CD4-positive, alpha-beta T cell treated with Interleukin-10 for 1 hour (primary cell): Measurements from ENCODE around the gene STXBP2.
A peak's percentile ranks its signal among the peaks of the same experiment; 100 is the strongest.

Experiments
- DNase-seq: peaks from one replicate; pipeline ENCODE4 v3.0.0-alpha.2; 2020

STXBP2 gene

DNA sequence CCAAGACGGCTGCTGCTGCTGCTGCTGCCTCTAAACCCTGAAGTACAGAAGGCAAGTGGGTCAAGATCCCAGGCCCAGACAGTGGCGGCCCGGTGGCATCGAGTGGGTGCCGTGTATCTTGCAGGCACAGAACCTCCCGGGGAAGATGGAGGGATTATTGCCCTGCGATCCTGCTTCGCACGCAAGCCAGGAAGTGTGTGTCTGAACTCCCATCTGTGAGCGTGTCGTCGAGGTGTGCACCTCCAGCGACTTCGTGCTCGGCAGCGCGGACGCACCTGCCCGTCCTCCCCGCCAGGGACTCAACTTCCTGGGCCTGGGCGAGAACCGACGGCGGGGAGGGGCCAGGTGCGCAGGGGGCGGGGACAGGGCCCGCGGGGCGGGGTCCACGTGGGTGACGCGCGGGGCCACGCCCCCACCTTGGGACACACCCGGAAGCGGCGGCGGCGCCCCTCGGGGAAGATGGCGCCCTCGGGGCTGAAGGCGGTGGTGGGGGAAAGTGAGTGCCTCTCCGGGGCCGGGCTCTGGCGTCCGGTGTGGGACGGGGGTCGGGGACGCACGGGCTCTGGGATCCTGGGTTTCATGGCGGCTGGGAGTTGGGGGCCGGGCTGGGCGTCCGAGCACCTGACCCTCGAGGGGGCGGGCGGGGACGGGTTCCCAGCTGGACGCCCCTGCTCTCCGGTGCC lies at the start of gene STXBP2:
TSS of gene STXBP2 (plus strand) at position 420 of the 683 bp plus-strand sequence. CDS start at position 460, 40 bp downstream.
- peak; percentile 95 for DNase-seq

DNA sequence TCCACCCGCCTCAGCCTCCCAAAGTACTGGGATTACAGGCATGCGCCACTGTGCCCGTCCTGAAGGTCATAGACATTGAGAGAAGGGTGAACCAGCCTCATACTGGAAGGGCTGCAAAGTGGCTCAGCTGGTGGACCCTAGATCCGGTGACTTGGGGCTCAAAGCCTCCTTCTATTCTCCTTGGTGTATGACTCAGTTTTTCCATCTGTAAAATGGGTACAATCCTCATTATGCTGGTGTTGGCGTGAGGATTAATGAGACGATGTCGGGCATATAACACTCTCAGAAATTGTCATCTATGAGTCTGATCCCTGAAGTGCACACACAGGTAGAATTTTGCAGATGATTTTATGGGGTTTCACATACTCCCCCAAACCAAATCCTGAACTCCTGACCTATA lies 47.1 kb upstream of the STXBP2 start:
- DNase-seq = no peak

DNA sequence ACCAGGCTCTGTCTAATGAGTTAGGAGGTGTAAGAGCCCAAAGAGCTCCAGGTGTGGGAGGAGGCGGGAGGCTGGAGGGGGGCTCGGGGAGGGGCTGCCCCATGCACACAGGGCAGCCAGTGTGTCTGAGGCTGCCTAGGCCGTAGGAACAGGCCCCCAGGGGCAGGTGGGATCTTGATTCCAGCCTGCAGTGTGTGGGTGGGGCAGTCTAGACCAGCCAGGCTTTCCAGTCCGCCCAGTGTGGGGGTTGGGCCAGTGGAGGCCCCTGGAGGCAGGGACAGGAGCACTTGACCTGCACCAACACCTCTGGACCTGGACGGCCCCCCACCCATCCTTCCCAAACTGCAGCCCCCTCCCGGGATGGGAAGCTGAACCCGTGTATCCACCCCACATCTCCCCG lies 46.7 kb upstream of the STXBP2 start:
- DNase-seq = no peak

DNA sequence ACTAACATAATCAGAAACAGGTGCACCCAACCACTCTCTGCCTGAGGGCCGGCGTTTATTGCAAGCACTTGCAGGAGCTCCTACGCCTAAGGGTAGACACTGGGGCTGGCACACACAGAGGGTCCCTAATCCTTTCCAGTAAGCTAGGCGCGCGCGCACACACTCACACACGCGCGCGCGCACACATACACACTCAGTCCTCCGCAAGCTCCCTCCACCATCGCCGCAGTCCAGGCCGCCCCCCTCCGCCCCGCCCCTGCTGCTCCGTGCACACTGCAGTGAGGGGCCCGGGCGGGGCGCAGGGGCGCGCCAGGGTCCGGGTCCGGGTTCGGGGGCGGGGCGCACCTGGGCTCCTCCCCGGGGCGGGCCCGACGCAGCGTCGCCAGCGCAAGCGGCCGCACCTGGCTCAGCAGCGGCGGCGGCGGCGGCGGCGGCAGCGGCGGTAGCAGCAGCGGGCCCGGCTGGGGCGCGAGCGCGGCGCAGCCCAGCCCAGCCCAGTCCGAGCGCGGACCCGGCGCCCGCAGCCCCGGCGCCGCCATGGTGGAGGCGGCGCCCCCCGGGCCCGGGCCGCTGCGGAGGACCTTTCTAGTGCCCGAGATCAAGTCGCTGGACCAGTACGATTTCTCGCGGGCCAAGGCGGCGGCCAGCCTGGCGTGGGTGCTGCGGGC lies 41.3 kb upstream of the STXBP2 start, which contains the start of gene CAMSAP3:
TSS of gene CAMSAP3 (plus strand) at position 398 of the 668 bp plus-strand sequence. CDS start at position 538, 140 bp downstream.
- peak; percentile 42 for DNase-seq

DNA sequence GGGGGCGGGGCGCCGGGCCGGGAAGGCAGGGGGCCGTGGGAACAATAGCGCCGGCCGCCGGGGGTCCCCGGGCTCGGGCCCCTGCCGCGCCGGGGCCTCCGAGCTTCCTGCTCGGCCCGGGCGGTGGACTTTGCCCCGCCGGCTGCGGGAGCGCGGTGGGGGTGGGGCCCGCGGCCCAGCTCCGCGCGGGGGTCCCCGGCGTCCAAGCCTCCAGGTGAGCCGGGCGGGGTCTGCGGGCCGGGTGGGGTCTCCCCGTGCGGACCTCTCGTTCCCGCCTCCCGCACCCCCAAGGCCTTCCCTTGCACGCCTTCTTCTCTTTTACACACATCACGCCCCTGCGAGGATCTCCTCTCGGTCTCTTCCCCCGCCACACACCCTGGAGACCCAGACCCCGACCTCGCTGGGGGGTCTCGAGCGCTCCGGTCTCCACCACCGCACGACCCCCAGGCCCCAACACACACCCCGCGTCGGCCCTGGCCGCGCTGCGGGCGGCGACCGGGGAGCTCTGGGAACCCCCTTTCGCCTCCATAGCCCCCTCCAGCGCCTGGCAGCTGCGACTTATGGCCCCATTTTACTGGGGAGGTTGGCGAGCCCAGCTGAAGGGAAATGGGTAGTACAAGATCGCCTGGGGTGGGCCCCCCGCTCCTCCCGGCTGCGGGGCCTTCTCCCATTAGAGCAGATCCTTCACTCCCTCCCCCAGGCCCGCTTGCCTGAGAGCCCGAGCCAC lies 40.5 kb upstream of the STXBP2 start:
- no peak for DNase-seq

DNA sequence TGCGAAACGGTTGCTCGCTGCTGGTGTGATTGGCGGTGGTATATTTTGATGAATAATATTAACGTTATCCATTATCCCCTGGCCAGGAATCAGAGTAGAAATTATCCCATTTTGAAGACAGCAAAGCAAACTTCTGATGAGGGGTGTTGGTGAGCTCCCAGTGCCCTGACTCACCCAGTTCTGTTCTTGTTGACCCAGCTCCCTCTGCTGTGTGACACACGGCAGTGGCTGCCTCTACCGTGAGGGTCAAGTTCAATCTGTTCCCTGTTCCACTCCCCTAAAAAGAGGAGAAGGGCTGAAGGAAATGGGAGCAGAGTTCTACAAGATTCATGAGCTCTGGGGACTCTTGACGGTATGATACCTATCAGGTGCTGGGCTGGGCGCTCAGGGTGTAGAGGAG lies 39.2 kb upstream of the STXBP2 start:
- no peak for DNase-seq

DNA sequence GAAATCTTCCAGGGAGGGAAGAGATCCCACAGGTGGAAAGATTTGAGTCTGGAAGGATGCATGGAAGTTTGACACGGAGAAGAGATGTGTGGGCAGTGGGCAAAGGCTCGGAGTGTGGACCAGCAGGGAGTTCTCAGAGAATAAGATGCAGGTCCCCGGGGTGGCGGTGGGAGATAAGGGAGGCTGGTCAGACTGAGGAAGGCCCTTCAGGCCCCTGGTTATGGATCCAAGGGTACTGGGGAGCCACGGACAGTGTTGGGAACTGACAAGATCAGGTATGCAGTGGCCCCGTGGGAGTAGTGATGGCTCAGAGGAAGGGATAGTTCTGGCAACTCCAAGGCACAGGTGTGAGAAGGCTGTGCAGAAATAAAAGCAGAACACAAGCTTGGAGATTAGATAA lies 38.7 kb upstream of the STXBP2 start:
- DNase-seq = no peak

DNA sequence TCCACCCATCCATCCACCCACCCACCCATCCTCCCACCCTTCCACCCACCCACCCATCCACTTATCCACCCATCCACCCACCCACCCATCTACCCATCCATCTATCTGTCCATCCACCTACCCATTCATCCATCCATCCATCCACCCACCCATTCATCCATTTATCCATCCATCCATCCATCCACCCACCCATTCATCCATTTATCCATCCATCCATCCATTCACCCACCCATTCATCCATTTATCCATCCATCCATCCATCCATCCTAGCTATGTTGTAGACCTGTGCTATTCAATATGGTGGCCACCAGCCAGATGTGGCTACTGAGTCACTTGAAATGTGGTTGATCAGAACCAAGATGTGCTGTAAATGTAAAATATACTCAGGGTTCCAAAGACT lies 36.2 kb upstream of the STXBP2 start:
- no peak for DNase-seq

DNA sequence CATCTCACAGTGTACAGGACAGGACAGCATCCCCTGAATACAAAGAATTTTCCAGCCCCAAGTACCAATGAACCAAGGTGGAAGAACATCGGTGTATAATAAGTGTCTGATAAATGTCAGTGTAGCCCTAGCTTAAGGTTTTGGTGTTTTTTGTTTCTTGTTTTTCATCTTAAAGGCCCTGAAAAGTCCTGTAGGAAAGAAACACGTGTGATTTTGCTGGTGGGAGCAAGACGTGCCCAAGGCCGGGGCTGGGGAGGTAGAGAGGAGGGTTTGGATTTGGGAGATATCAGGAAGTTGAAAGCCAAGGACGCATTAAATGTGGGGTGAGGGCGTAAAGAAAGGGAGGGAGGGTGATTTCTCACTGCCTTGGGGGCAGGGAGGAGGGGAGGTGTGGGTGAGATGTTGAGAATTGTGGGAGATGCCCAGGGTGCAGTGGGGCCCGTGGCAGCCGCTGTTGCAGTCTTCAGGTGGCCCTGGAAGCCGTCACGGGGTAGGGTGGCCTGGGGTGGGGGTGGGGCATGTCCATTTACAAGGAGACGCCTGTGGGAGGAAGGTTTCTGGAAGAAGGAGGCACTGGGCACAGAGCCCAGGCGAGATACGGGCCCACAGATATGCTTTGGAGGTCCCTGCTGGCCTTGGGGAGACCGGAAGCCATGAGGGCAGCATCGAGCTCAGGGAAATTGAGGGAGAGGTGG lies 34.5 kb upstream of the STXBP2 start:
- no peak for DNase-seq

DNA sequence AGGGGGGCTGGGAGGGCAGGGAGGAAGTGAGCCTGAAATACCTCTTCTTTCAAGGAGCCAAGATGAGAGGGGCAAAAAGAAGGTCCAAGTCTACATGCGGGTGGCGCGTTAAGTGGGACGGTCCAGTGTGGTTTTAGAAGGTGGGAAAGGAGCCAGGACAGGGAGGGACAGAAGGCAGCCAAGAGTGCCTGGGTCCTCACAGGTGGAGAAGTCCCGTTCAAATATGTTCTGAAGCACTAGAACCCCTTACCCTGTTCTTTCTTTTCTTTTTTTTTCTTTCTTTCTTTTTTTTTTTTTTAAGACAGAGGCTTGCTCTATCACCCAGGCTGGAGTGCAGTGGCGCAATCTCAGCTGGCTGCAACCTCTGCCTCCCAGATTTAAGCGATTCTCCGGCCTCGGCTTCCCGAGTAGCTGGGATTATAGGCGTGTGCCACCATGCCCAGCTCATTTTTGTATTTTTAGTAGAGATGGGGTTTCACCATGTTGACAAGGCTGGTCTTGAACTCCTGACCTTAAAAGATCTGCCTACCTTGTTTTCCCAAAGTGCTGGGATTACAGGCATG lies 33.9 kb upstream of the STXBP2 start:
- no peak for DNase-seq

DNA sequence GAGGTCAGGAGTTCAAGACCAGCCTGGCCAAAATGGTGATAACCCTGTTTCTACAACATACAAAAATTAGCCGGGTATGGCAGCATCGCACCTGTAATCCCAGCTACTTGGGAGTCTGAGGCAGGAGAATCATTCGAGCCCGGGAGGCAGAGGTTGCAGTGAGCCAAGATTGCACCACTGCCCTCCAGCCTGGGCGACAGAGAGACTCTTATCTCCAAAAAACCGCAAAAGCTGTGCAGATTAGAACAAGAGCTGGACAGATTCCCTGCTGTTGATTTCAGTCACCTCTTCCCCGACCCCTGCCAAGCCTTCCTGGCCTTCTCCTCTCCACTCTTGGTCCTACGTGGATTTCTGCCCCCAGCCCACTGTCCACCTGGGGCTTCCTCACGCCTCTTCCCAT lies 33.0 kb upstream of the STXBP2 start:
- DNase-seq = no peak

DNA sequence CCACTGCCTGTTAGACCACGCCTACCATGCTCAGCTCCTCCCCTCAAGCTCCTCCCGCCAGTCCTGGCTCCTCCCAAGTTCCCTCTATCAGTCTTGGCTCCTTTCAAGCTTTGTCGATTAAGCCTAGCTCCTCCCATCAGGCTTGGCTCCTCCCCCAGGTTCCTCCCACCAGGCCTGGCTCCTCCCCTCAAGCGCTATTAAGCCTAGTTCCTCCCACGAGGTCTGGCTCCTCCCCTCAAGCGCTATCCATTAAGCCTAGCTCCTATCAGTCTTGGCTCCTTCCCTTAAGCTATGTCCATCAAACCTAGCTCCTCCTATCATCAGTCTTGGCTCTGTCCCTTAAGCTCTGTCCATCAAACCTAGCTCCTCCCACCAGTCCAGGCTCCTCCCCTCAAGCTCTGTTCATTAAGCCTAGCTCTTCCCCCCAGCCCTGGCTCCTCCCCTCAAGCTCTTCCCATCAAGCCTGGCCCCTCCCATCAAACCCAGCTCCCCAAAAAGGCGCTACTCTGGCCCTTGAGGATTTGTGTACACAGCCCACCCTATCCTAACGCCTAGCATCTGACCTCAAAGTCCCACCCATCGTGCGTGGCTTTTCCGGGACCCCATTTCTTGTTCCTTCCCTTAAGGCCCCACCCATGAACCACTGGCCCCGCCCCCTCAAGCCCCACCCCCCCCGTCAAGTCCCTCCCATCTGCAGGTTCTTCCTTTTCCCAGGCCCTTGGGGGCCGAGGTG lies 31.3 kb upstream of the STXBP2 start:
- DNase-seq = peak; percentile 26

DNA sequence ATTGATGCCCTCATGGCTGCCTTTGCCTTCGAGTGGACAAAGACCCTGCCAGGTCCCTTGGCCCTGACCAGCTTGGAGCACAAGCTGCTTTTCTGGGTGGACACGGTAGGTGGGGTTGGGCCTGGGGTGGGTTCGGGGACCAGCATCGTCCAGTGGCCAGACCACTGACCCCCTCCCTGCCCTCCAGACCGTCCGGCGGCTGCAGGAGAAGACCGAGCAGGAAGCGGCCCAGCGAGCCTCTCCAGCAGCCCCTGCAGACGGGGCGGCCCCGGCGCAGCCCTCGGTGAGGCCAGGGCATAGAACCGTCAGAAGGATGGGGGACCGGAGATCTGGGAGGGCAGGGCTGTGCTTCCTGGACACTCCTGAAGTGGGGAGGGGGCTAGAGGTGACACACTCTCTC lies 30.6 kb upstream of the STXBP2 start:
- no peak for DNase-seq

DNA sequence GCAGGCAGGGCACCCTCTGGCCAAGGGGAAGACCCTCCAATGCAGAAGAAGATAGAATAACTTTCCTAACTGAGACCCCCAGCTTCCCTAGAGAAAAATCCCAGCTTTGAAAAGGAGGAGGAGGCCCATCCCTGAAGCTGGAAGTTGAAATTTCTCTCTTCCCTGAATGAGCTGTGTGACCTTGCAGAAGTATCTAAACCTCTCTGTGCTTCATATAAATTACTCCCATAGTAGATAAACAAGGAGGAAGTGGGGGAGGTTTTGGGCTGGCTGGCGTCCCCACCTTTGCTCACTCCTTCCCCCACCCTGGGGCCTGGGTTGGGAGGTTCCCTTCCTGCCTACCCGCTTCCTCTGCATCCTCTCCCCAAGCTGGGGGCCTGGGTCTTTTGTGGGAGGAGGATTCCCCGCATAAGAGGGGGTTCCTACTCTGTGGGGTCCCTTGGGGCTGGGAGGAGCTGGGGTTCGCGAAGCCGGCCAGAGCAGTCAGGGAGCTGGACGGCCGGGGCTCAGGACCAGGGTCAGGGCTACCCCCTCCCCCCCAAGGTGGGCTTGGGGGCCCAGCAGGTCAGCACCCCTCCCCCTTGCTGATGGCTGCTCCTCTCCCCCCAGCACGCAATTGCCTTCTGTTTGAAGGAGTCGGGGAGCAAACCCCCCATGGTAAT lies 29.6 kb upstream of the STXBP2 start:
- no peak for DNase-seq

DNA sequence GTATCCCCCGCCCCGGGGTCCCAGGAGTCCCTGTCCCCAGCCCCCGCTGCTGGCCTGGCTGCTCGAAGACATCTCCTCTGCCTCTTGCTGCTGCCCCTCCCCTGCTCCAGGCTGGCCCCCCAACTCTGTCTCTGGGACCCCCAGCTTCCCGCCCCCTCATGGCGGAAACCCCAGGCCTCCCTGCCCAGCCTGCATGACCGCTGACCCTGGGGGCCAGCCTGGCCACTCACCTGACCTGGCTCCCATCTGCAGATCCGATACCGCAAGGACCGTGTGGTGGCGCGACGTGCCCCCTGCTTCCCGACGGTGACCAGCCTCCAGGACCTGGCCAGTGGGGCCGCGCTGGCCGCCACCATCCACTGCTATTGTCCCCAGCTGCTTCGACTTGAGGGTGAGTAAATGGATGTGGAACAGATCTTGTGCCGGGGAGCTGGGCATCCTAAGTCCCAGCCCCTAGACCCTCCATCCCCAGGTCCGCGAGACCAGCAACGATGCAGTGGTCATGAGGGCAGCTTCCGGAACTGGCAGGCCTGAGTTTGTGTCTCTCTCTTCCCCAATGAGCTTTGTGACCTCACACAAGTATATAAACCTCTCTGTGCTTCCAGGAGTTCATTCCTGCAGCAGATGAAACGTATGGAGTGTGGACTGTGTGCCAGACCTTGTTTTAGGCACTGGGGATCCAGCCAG lies 28.9 kb upstream of the STXBP2 start:
- DNase-seq = no peak

DNA sequence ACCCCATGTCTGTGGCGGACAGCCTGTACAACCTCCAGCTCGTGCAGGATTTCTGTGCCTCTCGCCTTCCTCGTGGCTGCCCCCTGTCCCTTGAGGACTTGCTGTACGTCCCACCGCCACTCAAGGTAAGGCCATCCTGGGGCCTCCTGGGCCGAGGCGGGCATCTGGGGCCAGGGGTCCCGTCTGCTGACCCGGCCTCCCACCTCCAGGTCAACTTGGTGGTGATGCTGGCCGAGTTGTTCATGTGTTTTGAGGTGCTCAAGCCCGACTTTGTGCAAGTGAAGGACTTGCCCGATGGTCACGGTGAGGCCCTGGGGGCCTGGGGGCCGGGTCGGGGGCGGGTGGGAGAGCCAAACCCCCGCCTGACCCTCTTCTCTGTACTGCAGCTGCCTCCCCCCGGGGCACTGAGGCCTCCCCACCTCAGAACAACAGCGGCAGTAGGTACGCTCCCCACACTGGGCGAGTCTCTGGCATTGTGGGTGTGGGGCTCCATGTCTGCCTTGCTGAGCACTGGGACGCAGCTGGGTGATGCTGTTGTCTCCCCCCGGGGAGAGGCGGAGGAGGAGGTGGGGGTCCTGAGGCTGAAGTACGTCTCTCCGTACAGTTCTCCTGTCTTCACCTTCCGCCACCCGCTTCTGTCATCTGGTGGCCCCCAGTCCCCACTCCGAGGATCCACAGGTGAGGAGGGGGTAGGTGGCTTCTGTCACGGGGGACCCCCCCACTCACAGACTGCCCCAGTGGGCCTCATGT lies 26.2 kb upstream of the STXBP2 start:
- DNase-seq = no peak

DNA sequence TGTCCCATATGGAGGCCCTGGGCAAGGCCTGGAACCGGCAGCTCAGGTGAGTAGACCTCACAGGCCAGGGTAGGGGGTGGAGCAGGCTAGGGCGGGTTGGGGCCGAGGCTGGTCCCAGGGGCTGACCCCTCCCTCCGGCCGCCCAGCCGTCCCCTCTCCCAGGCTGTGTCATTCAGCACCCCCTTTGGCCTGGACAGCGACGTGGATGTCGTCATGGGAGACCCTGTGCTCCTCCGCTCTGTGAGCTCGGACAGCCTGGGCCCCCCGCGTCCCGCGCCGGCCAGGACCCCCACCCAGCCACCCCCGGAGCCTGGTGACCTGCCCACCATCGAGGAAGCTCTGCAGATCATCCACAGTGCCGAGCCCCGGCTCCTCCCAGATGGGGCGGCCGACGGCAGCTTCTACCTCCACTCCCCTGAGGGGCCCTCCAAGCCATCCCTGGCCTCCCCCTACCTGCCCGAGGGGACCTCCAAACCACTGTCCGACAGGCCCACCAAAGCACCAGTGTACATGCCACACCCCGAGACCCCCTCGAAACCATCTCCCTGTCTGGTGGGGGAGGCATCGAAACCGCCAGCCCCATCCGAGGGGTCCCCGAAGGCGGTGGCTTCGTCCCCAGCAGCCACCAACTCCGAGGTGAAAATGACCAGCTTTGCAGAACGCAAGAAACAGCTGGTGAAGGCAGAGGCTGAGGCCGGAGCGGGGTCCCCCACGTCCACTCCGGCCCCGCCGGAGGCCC lies 25.2 kb upstream of the STXBP2 start:
- no peak for DNase-seq

DNA sequence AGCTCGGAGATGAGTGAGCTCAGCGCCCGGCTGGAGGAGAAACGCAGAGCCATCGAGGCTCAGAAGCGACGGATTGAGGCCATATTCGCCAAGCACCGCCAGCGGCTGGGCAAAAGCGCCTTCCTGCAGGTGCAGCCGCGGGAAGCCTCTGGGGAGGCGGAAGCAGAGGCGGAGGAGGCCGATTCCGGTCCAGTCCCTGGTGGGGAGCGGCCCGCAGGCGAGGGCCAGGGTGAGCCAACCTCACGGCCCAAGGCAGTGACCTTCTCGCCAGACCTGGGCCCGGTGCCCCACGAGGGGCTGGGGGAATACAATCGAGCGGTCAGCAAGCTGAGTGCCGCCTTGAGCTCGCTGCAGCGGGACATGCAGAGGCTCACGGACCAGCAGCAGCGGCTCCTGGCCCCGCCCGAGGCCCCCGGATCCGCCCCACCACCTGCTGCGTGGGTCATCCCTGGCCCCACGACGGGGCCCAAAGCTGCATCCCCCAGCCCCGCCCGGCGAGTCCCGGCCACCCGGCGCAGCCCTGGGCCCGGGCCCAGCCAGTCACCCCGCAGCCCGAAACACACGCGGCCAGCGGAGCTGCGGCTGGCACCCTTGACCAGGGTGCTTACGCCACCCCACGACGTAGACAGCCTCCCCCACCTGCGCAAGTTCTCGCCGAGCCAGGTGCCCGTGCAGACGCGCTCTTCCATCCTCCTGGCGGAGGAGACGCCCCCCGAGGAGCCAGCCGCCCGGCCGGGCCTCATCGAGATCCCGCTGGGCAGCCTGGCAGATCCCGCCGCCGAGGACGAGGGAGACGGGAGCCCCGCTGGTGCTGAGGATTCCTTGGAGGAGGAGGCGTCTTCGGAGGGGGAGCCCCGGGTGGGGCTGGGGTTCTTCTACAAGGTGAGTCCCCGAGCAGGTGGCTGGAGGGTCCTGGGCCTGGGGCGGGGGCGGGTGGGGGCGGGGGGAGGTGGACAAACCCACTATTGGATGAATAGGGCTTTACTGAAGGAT lies 24.3 kb upstream of the STXBP2 start:
- DNase-seq = no peak
